Measurements from ENCODE around the gene RBPMS2. TPM values are rescaled to one million over a fixed set of nuclear protein-coding genes. Genes with fewer than 3 reads are reported as not detected.

Gene RBPMS2
- total and polyA plus RNA-seq, 9 donors, result 1.1 to 23.8 (median 10.4) TPM

DNA sequence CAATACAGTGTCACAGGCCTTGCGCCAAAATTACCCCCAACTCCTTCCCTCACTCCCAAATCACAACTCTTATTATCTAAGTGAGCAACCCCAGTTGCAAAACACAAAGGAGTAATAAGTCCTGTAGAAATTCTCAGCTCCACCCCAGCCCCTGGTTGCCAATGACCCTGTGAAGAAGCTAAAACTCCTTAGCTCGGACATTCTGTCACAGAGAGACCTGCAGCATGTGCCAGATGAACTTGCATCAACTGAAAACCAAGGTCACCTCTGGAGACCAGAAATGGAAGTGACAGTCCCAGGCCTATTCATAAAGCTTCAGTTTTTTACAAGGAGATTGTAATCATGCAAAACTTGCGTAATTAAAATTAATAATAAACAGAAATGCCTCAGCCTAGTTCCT, 55.2 kb downstream of the RBPMS2 start:
- no peaks in the 10 kb centered on the region for H3K27me3 ChIP-seq
- H3K9me3 ChIP-seq, result no peaks in the 10 kb centered on the region
- no peaks in the 10 kb centered on the region for H3K36me3 ChIP-seq
- no peak overlapping the region for H3K27ac ChIP-seq
- 86 to 93% (median 92%) methylated on average over 3 of the region's 3 CpGs for WGBS, 3 donors
- TF ChIP-seq POLR2A (IDR thresholded peaks at IDR 0.05), result no peak
- no peak for DNase-seq
- intact Hi-C loops (cut with DNase I), result no loop called here
- H3K4me3 ChIP-seq, result no peak overlapping the region
- no peaks in the 10 kb centered on the region for H3K4me1 ChIP-seq (ENCODE audit: insufficient read depth)

GRCh38 chr15:64717735-64718495, 57.5 kb downstream of the RBPMS2 start:
- H3K4me1 ChIP-seq (ENCODE audit: insufficient read depth), result no peaks in the 10 kb centered on the region
- no peaks in the 10 kb centered on the region for H3K9me3 ChIP-seq
- 77 to 83% (median 77%) methylated on average over 18 of the region's 18 CpGs for WGBS, 3 donors
- peak overlapping the region in 1 of 2 donors; percentile 43 for H3K27ac ChIP-seq
- no peaks in the 10 kb centered on the region for H3K36me3 ChIP-seq
- H3K27me3 ChIP-seq, result no peaks in the 10 kb centered on the region
- TF ChIP-seq EP300 (IDR thresholded peaks at IDR 0.05) (no peak), POLR2A (IDR thresholded peaks at IDR 0.05) (no peak)
- TF ChIP-seq, protein P1, sequence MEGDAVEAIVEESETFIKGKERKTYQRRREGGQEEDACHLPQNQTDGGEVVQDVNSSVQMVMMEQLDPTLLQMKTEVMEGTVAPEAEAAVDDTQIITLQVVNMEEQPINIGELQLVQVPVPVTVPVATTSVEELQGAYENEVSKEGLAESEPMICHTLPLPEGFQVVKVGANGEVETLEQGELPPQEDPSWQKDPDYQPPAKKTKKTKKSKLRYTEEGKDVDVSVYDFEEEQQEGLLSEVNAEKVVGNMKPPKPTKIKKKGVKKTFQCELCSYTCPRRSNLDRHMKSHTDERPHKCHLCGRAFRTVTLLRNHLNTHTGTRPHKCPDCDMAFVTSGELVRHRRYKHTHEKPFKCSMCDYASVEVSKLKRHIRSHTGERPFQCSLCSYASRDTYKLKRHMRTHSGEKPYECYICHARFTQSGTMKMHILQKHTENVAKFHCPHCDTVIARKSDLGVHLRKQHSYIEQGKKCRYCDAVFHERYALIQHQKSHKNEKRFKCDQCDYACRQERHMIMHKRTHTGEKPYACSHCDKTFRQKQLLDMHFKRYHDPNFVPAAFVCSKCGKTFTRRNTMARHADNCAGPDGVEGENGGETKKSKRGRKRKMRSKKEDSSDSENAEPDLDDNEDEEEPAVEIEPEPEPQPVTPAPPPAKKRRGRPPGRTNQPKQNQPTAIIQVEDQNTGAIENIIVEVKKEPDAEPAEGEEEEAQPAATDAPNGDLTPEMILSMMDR (IDR thresholded peaks at IDR 0.05), result no peak
- DNase-seq, result no peak
- intact Hi-C loops (cut with DNase I), result no loop called here
- H3K4me3 ChIP-seq, result no peak overlapping the region

DNA sequence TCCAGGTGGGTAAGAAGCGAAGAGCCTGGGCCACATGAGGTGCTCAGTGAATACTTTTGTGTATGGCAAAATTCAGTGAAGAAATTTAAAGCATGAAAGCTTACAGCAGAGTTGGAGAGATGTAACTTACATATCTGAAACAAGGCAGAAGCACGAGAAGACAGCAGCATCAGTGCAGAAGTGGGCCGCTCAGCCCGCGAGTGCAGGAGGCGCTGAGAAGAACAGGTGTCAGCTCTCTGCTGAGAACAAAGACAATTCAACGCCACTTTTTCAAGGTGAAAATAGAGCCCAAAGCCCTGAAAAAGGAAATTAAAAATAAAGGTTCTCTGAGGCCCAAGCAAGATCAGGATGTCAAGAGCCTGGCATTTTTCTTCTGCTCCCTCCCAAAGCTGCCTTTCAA, 58.3 kb downstream of the RBPMS2 start:
- Histone ChIP-seq H3K4me1 (ENCODE audit: insufficient read depth) (no peaks in the 10 kb centered on the region), H3K27me3 (no peaks in the 10 kb centered on the region), H3K36me3 (no peaks in the 10 kb centered on the region), H3K9me3 (no peaks in the 10 kb centered on the region), H3K27ac (no peak overlapping the region), H3K4me3 (no peak overlapping the region)
- intact Hi-C loops (cut with DNase I), result no loop called here
- 77 to 86% (median 82%) methylated on average over 7 of the region's 7 CpGs for WGBS, 3 donors
- no peak for DNase-seq
- TF ChIP-seq, protein P1 (IDR thresholded peaks at IDR 0.05), result no peak
- TF ChIP-seq POLR2A (IDR thresholded peaks at IDR 0.05), result no peak
- TF ChIP-seq EP300 (IDR thresholded peaks at IDR 0.05), result no peak

- Histone ChIP-seq H3K27ac (no peak overlapping the region), H3K9me3 (no peaks in the 10 kb centered on the region), H3K36me3 (no peaks in the 10 kb centered on the region), H3K27me3 (no peaks in the 10 kb centered on the region), H3K4me3 (no peak overlapping the region), H3K4me1 (ENCODE audit: insufficient read depth) (no peaks in the 10 kb centered on the region)
- 87 to 88% (median 88%) methylated on average over 2 of the region's 2 CpGs for WGBS, 3 donors
- TF ChIP-seq EP300 (IDR thresholded peaks at IDR 0.05) (no peak), POLR2A (IDR thresholded peaks at IDR 0.05) (no peak)
- TF ChIP-seq, protein P1 (IDR thresholded peaks at IDR 0.05), result no peak
- no peak for DNase-seq
- intact Hi-C loops (cut with DNase I), result no loop called here
Observed at GRCh38 chr15:64716452-64716851, 58.9 kb downstream of the RBPMS2 start.

DNA sequence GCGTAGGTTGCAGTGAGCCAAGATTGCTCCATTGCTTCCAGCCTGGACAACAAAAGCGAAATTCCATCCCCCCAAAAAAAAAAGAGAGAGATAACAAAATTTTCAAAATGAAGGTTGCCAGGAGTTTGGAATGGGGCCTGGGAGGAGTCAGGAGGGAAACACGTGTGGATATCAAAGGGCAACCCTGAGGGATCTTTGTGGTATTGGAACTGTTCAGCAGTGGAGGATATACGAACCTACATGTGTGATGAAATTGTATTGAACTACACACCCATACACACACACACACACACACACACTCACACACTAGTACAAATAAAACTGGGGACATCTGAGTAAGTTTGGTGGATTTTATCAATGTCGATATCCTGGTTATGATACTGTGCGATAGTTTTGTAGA, 61.8 kb downstream of the RBPMS2 start:
- H3K27me3 ChIP-seq, result no peaks in the 10 kb centered on the region
- no peak overlapping the region for H3K27ac ChIP-seq
- no peak overlapping the region for H3K4me3 ChIP-seq
- intact Hi-C loops (cut with DNase I), result no loop called here
- H3K9me3 ChIP-seq, result no peaks in the 10 kb centered on the region
- no peak for TF ChIP-seq POLR2A (IDR thresholded peaks at IDR 0.05)
- WGBS, 3 donors, result 77 to 83% (median 77%) methylated on average over 6 of the region's 6 CpGs
- no peak for DNase-seq
- no peaks in the 10 kb centered on the region for H3K4me1 ChIP-seq (ENCODE audit: insufficient read depth)
- H3K36me3 ChIP-seq, result no peaks in the 10 kb centered on the region
